ENCODE results near the gene DRGX.

DRGX gene

GRCh38 chr10:49388161-49388560 lies 7.7 kb downstream of the DRGX start:
- POLR2A ChIA-PET = no interaction called here
- CTCF ChIA-PET = interaction anchor here (1.7 kb wide), 1 partner anchor 19 kb away, joined by 5 read pairs; no protein-coding TSS in a partner anchor
- no peak overlapping the region for H3K4me3 ChIP-seq (ENCODE audit: low read depth, low read length)
- TF ChIP-seq, protein P1, sequence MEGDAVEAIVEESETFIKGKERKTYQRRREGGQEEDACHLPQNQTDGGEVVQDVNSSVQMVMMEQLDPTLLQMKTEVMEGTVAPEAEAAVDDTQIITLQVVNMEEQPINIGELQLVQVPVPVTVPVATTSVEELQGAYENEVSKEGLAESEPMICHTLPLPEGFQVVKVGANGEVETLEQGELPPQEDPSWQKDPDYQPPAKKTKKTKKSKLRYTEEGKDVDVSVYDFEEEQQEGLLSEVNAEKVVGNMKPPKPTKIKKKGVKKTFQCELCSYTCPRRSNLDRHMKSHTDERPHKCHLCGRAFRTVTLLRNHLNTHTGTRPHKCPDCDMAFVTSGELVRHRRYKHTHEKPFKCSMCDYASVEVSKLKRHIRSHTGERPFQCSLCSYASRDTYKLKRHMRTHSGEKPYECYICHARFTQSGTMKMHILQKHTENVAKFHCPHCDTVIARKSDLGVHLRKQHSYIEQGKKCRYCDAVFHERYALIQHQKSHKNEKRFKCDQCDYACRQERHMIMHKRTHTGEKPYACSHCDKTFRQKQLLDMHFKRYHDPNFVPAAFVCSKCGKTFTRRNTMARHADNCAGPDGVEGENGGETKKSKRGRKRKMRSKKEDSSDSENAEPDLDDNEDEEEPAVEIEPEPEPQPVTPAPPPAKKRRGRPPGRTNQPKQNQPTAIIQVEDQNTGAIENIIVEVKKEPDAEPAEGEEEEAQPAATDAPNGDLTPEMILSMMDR (IDR thresholded peaks at IDR 0.05; ENCODE audit: insufficient read depth, low read length, missing control alignments) = no peak
- DNase-seq (ENCODE audit: low read depth, low spot score) = no peak

- DNase-seq (ENCODE audit: low read depth, low spot score) = peak; percentile 31
- POLR2A ChIA-PET = no interaction called here
- CTCF ChIA-PET = no interaction called here
- H3K4me3 ChIP-seq (ENCODE audit: low read depth, low read length) = no peak overlapping the region
- TF ChIP-seq, protein P1 (IDR thresholded peaks at IDR 0.05; ENCODE audit: insufficient read depth, low read length, missing control alignments) = no peak
Measured at GRCh38 chr10:49387071-49387470, 8.8 kb downstream of the DRGX start.

DNA sequence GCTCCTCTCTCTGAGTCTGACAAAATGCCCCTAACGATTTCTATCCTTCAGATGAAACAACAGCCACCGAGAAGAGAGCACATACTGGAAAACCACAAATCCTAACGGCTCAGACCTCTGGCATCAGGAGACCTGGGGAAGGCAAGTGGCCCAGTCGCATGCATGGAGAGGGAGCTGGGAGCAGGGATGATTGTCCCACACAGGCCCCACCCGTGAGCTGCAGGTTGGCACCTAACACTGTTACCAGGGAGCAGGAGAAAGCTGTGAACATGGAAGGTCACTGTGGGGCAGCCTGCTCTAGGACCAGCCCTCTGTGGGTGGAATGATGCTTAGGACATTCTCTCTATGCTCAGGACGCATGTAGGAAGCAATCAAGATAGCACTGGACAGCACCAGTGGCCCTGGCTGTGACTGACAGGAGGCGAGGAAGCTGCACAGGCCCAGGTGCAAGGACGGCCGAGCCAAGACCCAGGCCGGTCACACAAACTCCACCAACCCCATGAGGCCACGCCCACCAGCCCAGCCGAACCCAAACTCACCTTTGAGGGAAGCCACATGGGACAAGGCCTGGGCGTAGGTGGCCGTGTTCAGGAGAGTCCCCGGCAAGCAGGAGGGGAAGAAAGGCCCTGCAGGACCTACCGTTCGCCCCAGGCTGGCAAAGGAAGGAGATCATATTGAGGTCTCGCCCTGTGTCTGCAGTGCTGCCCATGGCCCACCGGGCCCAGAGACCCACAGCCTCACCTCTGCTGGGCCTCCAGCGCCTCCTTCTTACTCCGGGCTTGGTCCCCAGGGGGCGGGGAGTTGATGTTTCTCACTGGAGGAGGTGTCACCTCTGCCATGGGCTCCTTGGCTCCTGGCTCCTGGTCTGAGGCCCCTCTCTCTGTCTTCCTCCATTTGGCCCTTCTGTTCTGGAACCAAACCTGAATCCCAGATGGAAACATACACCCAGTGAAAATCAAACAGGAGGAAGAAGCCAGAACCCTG lies 9.7 kb downstream of the DRGX start:
- TF ChIP-seq, protein P1 (IDR thresholded peaks at IDR 0.05; ENCODE audit: insufficient read depth, low read length, missing control alignments) = no peak
- no peak overlapping the region for H3K4me3 ChIP-seq (ENCODE audit: low read depth, low read length)
- ChIA-PET CTCF (no interaction called here), POLR2A (no interaction called here)
- no peak for DNase-seq (ENCODE audit: low read depth, low spot score)

GRCh38 chr10:49384268-49384953 lies 11.5 kb downstream of the DRGX start:
- no peak overlapping the region for H3K4me3 ChIP-seq (ENCODE audit: low read depth, low read length)
- DNase-seq (ENCODE audit: low read depth, low spot score) = no peak
- TF ChIP-seq, protein P1 (IDR thresholded peaks at IDR 0.05; ENCODE audit: insufficient read depth, low read length, missing control alignments) = no peak
- ChIA-PET CTCF (no interaction called here), POLR2A (no interaction called here)

DNA sequence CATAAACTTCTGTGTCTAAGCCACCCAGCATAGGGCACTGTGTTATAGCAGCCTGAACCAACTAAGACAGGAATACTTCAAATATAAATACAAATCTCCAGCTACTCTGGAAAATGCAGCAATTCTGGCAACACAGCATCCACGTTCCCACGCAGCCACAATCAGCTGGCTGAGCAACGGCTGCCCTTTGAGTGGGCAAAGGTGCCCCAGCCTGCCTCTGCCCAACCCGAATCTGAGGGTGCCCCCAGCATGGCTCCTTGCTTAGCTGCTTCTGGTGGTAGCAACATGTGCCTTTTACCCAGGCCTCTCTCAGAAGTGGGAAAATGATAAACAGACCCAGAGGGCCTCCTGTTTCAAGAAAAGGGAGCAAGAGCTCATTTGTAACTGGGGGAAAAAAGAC lies 12.0 kb downstream of the DRGX start:
- TF ChIP-seq, protein P1 (IDR thresholded peaks at IDR 0.05; ENCODE audit: insufficient read depth, low read length, missing control alignments) = no peak
- DNase-seq (ENCODE audit: low read depth, low spot score) = no peak
- H3K4me3 ChIP-seq (ENCODE audit: low read depth, low read length) = no peak overlapping the region
- ChIA-PET POLR2A (no interaction called here), CTCF (no interaction called here)

DNA sequence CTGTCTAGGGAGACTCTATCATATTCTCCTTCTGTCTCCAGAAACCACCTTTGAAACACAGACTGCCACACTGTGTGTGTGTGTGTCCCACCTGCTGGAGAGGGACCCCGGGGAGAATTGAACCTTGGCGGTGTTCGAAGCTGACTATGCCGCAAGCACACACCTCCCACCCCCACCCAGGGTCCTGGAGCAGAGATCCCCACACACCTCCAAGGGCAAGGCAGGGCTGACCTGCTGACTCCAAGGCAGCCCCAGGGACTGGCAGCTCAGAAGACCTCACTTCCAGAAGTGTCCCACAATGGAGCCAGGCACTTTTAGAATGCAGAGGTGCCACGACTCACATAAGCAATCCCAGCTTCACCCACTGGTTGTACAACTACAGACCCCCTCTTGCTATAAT lies 13.1 kb downstream of the DRGX start:
- ChIA-PET POLR2A (no interaction called here), CTCF (no interaction called here)
- H3K4me3 ChIP-seq (ENCODE audit: low read depth, low read length) = no peak overlapping the region
- no peak for DNase-seq (ENCODE audit: low read depth, low spot score)
- TF ChIP-seq, protein P1 (IDR thresholded peaks at IDR 0.05; ENCODE audit: insufficient read depth, low read length, missing control alignments) = no peak
